DOHH2 (cell line): ENCODE results near the gene KIF3B.

ENCODE experiments used
- EZH2phosphoT487 ChIP-seq: fragments of 200-600 bp; sonication (generic); IDR thresholded peaks from 2 replicates; pipeline ENCODE4 v1.6.1; 2017; ENCODE audit warnings: borderline replicate concordance, mild to moderate bottlenecking, antibody characterized with exemption, low read length, moderate library complexity, mixed read lengths
- TF ChIP-seq, protein P1 (sequence below): fragments of 200-600 bp; sonication (generic); IDR thresholded peaks from one replicate; pipeline ENCODE4 v1.5.1; 2014; ENCODE audit warnings: antibody characterized with exemption, mild to moderate bottlenecking, low read depth, low read length; ENCODE audit not compliant: poor library complexity, severe bottlenecking

DNA sequence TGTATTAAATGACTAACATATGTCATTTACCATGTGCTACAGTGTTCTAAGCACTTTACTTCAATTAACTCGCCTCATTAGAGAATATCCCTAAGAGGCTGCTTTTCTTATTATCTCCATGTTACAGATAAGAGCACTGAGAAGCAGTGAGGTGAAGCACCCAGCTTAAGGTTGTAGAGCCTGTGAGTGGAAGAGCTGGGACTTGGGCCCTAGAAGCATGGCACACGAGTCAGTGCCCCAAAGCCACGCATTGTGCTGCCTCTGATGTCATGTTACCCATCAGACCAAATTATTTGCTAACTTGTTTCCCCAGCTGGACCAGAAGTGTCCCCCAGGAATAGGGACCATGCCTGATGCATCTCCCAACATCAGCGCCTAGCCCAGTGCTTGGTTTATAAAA lies 35.6 kb upstream of the KIF3B start:
- TF ChIP-seq EZH2phosphoT487: no peak
- TF ChIP-seq, protein P1, sequence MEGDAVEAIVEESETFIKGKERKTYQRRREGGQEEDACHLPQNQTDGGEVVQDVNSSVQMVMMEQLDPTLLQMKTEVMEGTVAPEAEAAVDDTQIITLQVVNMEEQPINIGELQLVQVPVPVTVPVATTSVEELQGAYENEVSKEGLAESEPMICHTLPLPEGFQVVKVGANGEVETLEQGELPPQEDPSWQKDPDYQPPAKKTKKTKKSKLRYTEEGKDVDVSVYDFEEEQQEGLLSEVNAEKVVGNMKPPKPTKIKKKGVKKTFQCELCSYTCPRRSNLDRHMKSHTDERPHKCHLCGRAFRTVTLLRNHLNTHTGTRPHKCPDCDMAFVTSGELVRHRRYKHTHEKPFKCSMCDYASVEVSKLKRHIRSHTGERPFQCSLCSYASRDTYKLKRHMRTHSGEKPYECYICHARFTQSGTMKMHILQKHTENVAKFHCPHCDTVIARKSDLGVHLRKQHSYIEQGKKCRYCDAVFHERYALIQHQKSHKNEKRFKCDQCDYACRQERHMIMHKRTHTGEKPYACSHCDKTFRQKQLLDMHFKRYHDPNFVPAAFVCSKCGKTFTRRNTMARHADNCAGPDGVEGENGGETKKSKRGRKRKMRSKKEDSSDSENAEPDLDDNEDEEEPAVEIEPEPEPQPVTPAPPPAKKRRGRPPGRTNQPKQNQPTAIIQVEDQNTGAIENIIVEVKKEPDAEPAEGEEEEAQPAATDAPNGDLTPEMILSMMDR: no peak
